ENCODE data around the gene ZNF407. TPM values are rescaled to one million over a fixed set of nuclear protein-coding genes. Genes with fewer than 3 reads are reported as not detected.

Gene ZNF407
- total RNA-seq, 1 donor = 10.0 TPM

DNA sequence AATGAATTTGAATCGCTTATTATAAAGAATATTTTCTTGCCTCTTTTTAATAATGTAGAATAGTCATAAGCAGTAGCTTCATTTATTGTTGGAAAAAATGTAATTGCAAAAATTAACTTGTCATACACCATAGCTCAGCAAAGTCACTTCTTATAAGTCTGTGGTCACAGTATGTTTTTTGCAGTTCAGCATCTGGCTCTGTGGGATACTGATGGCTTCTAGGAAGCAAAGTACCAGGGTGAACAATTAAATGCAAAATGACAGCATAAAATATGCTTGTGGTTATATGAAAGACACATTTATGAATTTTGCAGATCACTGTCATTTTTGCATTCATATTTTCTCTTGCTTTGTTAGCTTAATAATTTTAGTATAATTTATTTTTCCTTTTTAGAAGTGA is 116.5 kb downstream of the ZNF407 start:
- DNase-seq (ENCODE audit: low read depth in 2 of 3, low spot score in 2 of 3) = no peak

DNA sequence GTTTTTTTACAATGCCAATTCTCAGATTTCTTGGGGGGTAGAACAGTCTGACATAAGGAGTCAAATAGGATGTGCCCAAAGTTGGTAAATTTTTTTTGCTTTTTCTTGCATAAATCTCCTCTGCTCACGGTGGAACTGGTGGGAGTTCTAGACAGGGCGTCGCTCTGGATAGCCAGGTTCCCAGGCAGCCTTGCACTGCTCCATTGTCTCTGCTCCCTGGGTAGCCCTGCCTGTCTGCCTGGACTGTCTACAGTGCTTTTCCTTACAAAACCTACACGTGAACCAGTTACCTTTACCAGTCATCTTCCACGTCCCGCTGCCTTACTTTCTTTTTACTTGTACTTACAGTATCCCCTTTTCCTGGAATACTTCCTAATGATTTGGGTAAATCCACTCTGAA is 117.1 kb downstream of the ZNF407 start:
- DNase-seq (ENCODE audit: low read depth in 2 of 3, low spot score in 2 of 3) = no peak

GRCh38 chr18:74715306-74715705 is 117.6 kb downstream of the ZNF407 start:
- DNase-seq (ENCODE audit: low read depth in 2 of 3, low spot score in 2 of 3) = no peak

DNA sequence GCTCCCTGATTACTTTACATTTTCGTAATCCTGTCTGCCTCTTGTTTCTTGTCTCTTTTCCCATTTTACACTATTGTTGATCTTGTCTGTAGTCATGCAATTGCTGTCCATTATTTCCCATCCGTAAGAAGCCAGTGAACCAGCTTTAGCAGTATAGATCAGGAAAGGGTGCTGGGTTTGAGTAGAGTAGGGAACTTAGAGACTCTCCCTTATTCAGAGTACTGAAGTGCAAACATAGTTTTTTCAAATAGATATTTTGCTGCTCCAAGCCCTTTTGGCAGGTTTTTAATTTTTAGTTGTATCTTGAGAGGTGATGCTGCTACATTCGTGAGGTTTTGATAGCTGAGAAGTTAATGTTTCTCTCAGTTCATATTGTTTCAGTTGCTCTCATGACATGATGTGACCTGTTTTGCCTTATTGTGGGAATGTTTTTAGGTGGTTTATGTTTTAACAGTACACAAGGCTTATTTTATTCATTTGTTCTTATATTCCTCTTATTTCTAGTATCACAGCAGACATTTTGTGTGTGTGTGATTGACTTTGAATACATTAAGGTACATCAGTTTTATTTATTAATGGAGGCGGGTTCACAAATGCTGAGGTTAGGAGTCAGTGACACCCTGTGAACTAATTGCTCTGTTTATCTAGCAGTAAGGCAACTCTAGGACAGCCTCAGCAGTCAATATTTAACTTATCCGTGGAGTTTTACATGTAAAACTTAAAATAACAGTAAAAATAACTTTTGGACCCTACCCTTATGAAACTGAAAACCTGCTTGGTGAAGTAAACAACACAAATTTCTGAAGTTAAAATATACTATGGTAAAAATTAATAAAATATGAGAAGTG is 118.4 kb downstream of the ZNF407 start:
- DNase-seq (ENCODE audit: low read depth in 2 of 3, low spot score in 2 of 3) = no peak

DNA sequence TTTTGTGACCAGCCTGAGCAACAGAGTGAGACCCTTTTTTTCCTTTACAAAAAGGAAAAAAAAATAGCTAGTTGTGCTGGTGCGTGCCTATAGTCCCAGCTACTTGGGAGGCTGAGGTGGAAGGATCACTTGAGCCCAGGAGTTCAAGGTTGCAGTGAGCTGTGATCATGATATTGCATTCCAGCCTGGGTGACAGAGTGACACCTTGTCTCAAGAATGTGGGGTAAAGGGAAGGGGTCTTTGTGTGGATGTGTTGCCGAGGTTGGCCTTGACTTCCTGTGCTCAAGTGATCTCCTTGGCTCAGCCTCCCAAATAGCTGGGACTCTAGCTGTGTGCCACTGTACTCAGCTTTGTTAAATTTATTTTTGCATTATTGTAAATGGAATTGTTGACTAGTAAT is 120.6 kb downstream of the ZNF407 start:
- no peak for DNase-seq (ENCODE audit: low read depth in 2 of 3, low spot score in 2 of 3)

DNA sequence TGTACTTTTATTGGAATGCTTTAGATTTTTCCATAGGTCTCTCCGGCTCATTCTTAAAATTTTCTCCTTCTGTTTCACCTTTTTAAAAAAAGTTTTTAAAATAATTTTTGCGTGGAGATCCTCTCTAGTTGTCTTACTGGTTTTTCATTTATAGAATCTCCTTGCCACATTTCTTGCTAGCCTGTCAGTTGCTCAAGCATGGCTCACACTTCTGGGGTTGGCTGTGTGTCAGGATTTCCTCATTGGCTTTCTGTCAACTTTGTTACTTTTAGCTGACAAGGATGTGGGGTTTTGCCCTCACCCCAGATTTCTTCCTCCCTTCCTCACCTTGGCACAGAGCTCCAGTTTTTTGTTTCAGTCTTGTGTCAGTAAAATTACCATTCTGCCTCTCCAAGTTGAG is 124.6 kb downstream of the ZNF407 start:
- DNase-seq (ENCODE audit: low read depth in 2 of 3, low spot score in 2 of 3) = peak in 1 of 3 donors; percentile 7

- DNase-seq (ENCODE audit: low read depth in 2 of 3, low spot score in 2 of 3) = no peak
These were observed 126.5 kb downstream of the ZNF407 start for GRCh38 chr18:74724186-74724585.

- DNase-seq (ENCODE audit: low read depth in 2 of 3, low spot score in 2 of 3) = no peak
These were observed 128.0 kb downstream of the ZNF407 start for GRCh38 chr18:74725690-74726089.

- no peak for DNase-seq (ENCODE audit: low read depth in 2 of 3, low spot score in 2 of 3)
These were observed 130.9 kb downstream of the ZNF407 start for GRCh38 chr18:74728586-74728985.

DNA sequence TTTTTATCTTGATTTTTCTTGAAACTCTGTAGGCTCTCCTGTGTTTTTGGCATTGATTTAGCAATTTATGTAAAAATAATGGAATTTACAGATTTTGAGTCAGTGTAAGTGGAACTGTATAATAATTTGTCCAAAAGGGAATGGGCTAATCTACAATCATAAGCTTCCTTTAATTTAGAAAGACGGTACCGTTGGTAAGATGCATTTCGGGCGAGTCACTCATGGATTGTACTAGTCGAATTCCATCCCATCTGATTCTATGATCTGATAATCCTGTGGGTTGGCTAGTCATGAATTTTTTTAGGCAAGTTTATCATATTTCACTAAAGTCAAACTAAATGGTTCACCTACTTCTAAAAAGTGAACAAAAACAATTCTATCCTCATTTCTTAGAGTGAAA is 133.4 kb downstream of the ZNF407 start:
- DNase-seq (ENCODE audit: low read depth in 2 of 3, low spot score in 2 of 3) = no peak

DNA sequence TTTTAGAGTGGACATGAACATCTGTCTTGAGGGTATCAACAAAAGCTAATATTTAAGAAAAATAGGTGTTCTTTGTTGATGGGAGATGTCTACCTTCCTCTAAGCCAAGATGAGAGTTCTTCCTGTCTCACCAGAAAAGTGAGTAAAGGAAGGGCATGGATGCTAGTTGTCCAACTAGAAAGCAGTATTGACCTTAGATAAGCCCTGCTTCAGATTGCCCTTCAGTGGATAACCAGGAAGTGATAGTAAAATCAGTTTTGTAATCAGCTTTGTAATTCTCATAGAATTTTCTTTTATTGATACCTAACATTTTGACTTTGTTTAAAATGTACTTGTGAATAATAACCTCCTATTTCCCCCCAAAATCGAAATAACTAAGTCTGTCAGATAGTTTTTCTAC is 134.7 kb downstream of the ZNF407 start:
- no peak for DNase-seq (ENCODE audit: low read depth in 2 of 3, low spot score in 2 of 3)

GRCh38 chr18:74733598-74733997 is 135.9 kb downstream of the ZNF407 start:
- no peak for DNase-seq (ENCODE audit: low read depth in 2 of 3, low spot score in 2 of 3)

GRCh38 chr18:74734013-74734444 is 136.4 kb downstream of the ZNF407 start:
- no peak for DNase-seq (ENCODE audit: low read depth in 2 of 3, low spot score in 2 of 3)

DNA sequence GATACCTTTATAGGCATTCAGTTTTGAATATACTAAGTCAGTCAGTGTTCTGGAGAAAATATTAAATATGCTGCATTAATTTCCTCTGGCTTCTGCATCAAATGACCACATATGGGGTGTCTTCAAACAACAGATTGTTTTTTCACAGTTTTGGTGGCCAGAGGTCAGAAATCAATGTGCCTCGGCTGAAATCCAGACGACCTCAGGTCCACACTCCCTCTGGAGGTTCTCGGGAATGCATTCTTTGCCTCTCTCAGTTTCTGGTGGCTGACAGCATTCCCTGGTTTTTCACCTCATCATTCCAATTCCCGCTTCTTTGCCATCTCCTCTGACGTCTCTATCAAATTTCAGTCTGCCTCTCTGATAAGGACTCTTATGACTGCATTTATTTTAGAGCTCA is 142.3 kb downstream of the ZNF407 start:
- no peak for DNase-seq (ENCODE audit: low read depth in 2 of 3, low spot score in 2 of 3)

DNA sequence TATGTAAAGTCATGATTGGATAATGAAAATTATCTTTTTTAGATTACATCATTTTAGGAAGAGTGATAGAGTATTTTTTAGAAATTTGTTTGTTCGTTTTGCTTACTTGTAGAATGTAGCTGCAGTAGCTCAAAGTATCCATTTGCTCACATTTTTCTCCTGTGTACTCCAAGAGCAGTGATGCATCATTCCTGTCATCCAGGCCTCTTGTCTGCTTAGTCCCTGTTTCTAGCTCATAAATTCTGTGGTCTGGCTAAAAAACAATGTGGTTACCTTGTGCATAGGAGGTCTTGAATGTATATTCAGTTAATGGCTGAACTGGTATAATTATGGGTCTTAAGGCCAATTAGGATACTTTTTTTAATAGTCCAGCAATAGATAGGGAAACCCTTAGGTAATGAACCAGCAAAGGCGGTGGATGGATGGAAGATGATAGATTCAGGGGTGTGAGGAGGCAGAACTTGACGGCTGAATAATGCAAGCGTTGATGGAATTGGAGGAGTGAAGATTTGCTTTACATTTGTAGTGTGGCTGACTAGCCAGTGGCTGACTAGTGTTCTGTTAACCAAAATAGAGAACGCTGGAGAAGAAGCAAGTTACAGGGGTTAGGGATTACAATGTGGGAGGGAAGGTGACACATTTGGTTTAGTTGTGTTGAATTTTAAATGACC is 145.0 kb downstream of the ZNF407 start:
- DNase-seq (ENCODE audit: low read depth in 2 of 3, low spot score in 2 of 3) = no peak

DNA sequence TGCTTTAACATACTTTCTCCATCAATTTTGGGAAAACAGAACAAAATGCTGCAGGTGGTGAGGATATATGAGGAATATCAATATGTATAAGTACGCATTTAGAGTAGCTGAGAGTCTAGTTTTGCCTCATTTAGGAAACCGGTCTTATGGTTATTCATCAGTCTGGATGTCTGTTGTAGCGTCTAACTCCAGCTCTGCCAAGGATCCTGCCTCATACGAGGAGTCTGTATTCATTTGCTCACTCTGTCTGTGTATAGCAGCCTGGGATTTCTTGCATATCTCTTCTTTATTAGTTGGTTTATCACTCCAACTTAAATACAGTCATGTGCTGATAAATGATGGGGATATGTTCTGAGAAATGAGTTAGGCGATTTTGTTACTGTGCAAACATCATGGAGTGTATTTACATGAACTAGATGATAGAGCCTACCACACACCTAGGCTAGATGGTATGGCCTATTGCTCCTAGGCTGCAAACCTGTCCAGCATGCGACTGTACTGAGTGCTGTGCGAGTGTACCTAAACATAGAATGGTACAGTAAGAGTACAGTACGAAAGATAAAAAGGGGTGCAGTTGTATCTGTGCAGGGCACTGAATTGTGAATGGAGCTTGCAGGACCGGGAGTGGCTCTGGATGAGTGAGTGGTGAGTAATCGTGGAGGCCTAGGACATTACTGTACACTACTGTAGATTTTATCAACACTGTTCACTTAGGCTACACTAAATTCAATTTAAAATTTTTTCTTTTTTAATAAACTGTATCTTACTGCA is 148.1 kb downstream of the ZNF407 start:
- no peak for DNase-seq (ENCODE audit: low read depth in 2 of 3, low spot score in 2 of 3)

- no peak for DNase-seq (ENCODE audit: low read depth in 2 of 3, low spot score in 2 of 3)
These were observed 151.1 kb downstream of the ZNF407 start for GRCh38 chr18:74748809-74749208.

DNA sequence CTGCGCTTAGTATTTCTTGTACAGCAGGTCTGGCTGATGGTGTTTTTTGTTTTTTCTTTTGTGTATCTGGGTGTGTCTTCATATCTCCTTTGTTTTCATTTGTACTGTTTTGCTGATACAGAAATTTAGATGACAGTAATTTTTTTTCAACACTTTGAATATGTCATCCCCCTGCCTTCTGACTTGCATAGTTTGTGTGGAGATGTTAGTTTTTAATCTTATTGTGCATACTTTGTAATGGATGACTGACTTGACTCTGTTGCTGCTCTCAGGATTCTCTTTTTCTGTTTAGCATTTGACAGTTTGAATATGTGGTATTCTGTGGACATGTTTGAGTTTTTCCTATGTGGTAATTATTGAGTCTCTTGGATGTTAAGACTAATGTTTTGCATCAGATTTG is 161.3 kb downstream of the ZNF407 start:
- DNase-seq (ENCODE audit: low read depth in 2 of 3, low spot score in 2 of 3) = no peak

GRCh38 chr18:74760026-74760425 is 162.4 kb downstream of the ZNF407 start:
- DNase-seq (ENCODE audit: low read depth in 2 of 3, low spot score in 2 of 3) = no peak

DNA sequence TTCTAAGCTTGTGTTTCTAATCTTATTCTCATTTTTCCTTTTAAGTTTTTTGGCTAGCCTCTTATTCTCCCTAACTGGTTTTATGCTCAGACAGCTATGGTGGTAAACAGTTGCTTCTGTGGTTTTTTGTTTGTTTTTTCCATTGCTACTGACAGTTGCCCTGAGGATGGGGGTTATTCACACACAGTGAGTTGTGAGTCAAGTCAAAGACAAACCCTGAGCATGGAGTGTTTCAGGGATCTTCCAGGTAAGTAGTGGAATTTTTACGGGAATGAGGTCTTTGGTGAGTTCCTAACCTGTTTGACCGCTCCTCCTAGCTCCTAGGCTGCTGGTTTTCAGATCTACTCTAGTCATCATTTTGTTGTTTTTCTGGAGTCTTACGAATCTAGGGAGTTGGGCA is 162.8 kb downstream of the ZNF407 start:
- no peak for DNase-seq (ENCODE audit: low read depth in 2 of 3, low spot score in 2 of 3)

DNA sequence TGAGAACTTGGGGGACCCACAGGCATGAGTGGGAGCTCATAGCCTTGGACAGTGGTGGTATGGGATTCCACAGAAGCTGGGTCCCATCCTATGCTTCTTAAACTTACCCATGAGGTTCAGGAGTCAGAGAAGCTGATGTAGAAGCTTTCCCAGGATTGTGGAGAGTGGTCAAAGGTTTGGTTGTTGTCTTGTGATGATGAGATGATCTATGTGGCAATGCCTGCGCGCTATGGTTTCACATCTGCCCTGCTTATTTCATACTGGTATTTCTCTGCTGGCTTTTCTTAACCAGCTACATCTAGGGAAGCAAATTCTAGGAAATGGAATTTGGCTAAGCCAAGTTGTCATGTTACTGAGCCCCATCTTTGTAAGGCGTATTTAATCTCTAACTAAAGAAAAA is 168.6 kb downstream of the ZNF407 start:
- DNase-seq (ENCODE audit: low read depth in 2 of 3, low spot score in 2 of 3) = no peak

All from hematopoietic multipotent progenitor cell (in vitro differentiated cells).